Uterus (tissue), 2 donors: Measurements from ENCODE around the gene CDKN1C.

Source experiments
- CTCF ChIP-seq, 4 experiments: fragments of 200-600 bp in 2 of 4; fragments of 450-650 bp in 2 of 4; sonication (generic) in 2 of 4; IDR thresholded peaks; one replicate each; pipeline ENCODE4 v1.5.1; 2016 to 2019; ENCODE audit warnings: antibody characterized with exemption in 4 of 4, mild to moderate bottlenecking in 2 of 4, moderate library complexity in 1 of 4
- POLR2A ChIP-seq, 2 donors: fragments of 450-650 bp; IDR thresholded peaks; one replicate each; pipeline ENCODE4 v1.6.1; 2016; ENCODE audit warnings: antibody characterized with exemption in 2 of 2, mild to moderate bottlenecking in 1 of 2, moderate library complexity in 1 of 2

- TF ChIP-seq CTCF (IDR thresholded peaks at IDR 0.05) = no peak
- TF ChIP-seq POLR2A (IDR thresholded peaks at IDR 0.05) = no peak
Observed at GRCh38 chr11:2893935-2894334, 8.4 kb upstream of the CDKN1C start.
